ENCODE data around the gene TRABD2B.

DNA sequence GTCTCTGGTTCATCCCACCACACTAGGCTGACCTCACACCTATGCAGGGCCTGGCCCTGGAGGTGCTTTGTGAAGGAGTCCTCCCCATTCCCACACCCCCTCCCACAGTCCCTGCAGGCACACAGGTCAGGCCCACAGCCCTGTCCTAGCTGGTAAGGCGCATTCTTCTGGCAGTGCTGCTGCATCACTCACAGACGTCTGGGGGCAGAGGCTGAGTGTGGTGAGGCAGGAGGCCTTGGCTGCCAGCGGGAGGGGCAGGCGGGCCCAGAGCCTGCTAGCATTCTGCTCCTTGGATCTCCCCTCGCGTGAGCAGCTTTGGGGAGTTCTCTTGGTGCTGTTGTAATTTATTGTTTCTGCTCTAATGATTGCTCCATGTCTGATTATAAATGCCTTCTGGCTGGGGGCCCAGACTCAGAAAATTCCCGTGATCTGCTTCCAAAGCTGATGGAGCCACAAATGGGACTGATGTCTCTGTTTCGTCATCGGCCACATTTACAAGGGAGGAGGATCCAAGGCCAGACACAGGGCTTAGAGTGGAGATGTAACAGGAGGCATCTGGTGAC lies 62.9 kb downstream of the TRABD2B start:
- TF ChIP-seq POLR2A (IDR thresholded peaks at IDR 0.05) (no peak), CTCF (IDR thresholded peaks at IDR 0.05) (no peak)
